KMS-11 (cell line): ENCODE results near the gene OR10H4.

Source experiments
- H2AFZ ChIP-seq: fragments of 200-600 bp; sonication (generic); 2 replicates; pipeline ENCODE4 v1.6.1; 2016; ENCODE audit warnings: antibody characterized with exemption, mixed run types, low read depth
- H3K27ac ChIP-seq: fragments of 200-600 bp; sonication (generic); 2 replicates; pipeline ENCODE4 v1.6.1; 2016; ENCODE audit warnings: mild to moderate bottlenecking, mixed run types
- H3K27me3 ChIP-seq: fragments of 200-600 bp; sonication (generic); 2 replicates; pipeline ENCODE4 v1.6.1; 2017; ENCODE audit warnings: mild to moderate bottlenecking, low read depth, mixed run types, moderate library complexity; ENCODE audit not compliant: insufficient read depth
- H3K36me3 ChIP-seq: fragments of 200-600 bp; sonication (generic); 2 replicates; pipeline ENCODE4 v1.6.1; 2017; ENCODE audit warnings: mild to moderate bottlenecking, mixed run types; ENCODE audit not compliant: insufficient read depth
- H3K4me1 ChIP-seq: fragments of 200-600 bp; sonication (generic); 2 replicates; pipeline ENCODE4 v1.6.1; 2016; ENCODE audit warnings: mild to moderate bottlenecking, low read depth, mixed run types; ENCODE audit not compliant: poor library complexity, severe bottlenecking
- H3K4me2 ChIP-seq: fragments of 200-600 bp; sonication (generic); 2 replicates; pipeline ENCODE4 v1.7.0; 2016; ENCODE audit warnings: mild to moderate bottlenecking, mixed run types
- H3K4me3 ChIP-seq: fragments of 200-600 bp; sonication (generic); IDR thresholded peaks from 2 replicates; pipeline ENCODE4 v1.6.1; 2017; ENCODE audit warnings: low read depth, low read length, mixed read lengths; ENCODE audit not compliant: insufficient read depth
- H3K79me2 ChIP-seq: fragments of 200-600 bp; sonication (generic); 2 replicates; pipeline ENCODE4 v1.6.1; 2016; ENCODE audit warnings: low read depth, mixed run types; ENCODE audit not compliant: insufficient read depth
- H3K9ac ChIP-seq: fragments of 200-600 bp; sonication (generic); 2 replicates; pipeline ENCODE4 v1.6.1; 2016; ENCODE audit warnings: mild to moderate bottlenecking, mixed run types
- H4K20me1 ChIP-seq: fragments of 200-600 bp; sonication (generic); 2 replicates; pipeline ENCODE4 v1.6.1; 2016; ENCODE audit warnings: mild to moderate bottlenecking, mixed run types; ENCODE audit not compliant: insufficient read depth
- TF ChIP-seq, protein P1 (sequence below): fragments of 200-600 bp; sonication (generic); conservative IDR thresholded peaks from 2 replicates; pipeline ENCODE4 v1.6.1; 2017; ENCODE audit warnings: low read depth, mild to moderate bottlenecking, antibody characterized with exemption, low read length, moderate library complexity, mixed read lengths

OR10H4 gene

GRCh38 chr19:15936173-15936572 is 12.6 kb upstream of the OR10H4 start:
- no peaks in the 10 kb centered on the region for H4K20me1 ChIP-seq
- TF ChIP-seq, protein P1, sequence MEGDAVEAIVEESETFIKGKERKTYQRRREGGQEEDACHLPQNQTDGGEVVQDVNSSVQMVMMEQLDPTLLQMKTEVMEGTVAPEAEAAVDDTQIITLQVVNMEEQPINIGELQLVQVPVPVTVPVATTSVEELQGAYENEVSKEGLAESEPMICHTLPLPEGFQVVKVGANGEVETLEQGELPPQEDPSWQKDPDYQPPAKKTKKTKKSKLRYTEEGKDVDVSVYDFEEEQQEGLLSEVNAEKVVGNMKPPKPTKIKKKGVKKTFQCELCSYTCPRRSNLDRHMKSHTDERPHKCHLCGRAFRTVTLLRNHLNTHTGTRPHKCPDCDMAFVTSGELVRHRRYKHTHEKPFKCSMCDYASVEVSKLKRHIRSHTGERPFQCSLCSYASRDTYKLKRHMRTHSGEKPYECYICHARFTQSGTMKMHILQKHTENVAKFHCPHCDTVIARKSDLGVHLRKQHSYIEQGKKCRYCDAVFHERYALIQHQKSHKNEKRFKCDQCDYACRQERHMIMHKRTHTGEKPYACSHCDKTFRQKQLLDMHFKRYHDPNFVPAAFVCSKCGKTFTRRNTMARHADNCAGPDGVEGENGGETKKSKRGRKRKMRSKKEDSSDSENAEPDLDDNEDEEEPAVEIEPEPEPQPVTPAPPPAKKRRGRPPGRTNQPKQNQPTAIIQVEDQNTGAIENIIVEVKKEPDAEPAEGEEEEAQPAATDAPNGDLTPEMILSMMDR, result no peak
- H3K36me3 ChIP-seq, result no peaks in the 10 kb centered on the region
- H3K9ac ChIP-seq, result no peak overlapping the region
- H3K4me1 ChIP-seq, result no peaks in the 10 kb centered on the region
- H3K27ac ChIP-seq, result no peak overlapping the region
- no peak overlapping the region for H3K4me3 ChIP-seq
- no peaks in the 10 kb centered on the region; the same call in 1 of the 2 replicates for H3K27me3 ChIP-seq
- no peaks in the 10 kb centered on the region for H3K79me2 ChIP-seq
- no peak overlapping the region for H2AFZ ChIP-seq
- no peak overlapping the region for H3K4me2 ChIP-seq

DNA sequence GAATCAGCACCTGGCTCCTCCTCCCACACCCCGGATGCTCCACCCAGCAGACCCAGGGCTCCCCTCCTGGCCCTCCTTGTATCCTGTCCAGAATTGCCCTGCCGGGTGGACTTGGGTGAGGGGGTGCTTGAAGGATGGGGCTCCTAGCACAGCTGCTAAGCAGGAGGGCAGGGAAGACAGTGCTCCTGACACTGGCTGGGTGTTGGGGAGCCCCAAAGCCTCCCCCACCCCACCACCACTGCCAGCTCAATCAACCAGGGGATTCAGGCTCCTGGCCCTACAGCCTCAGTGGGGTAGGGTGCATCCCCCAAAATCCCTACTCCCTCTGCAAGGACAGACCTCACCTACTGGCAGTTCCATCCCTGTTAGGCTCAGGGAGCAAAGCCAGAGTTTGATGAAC is 11.9 kb upstream of the OR10H4 start:
- Histone ChIP-seq H3K4me1 (no peaks in the 10 kb centered on the region), H2AFZ (no peak overlapping the region), H3K27me3 (no peaks in the 10 kb centered on the region; the same call in 1 of the 2 replicates), H3K4me2 (no peak overlapping the region), H3K79me2 (no peaks in the 10 kb centered on the region), H3K27ac (no peak overlapping the region), H3K36me3 (no peaks in the 10 kb centered on the region), H3K9ac (no peak overlapping the region), H3K4me3 (no peak overlapping the region), H4K20me1 (no peaks in the 10 kb centered on the region)
- TF ChIP-seq, protein P1, result no peak

DNA sequence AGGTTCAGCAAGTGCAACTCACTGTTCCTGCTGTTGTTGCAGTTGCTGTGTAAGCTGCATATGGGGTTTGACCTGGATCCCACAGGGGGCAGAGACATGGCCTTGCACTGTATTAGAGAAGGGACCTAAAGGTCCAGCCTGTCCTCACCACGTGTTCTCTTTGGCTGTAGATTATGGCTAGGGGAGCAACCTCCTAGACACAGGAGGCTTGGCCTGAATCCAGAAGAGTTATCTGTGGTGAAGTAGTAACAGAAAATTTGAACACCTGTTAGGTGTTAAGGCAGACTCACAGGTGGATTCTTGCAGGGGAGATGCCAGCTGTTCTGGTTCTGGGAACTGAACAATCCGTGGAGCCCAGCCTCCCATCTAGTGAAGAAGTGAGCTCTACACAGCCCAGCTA is 11.0 kb upstream of the OR10H4 start:
- H3K4me1 ChIP-seq, result no peaks in the 10 kb centered on the region
- no peak overlapping the region for H3K4me2 ChIP-seq
- H3K27me3 ChIP-seq, result no peaks in the 10 kb centered on the region; the same call in 1 of the 2 replicates
- H4K20me1 ChIP-seq, result no peaks in the 10 kb centered on the region
- H3K36me3 ChIP-seq, result no peaks in the 10 kb centered on the region
- TF ChIP-seq, protein P1, result no peak
- no peak overlapping the region for H3K9ac ChIP-seq
- H3K79me2 ChIP-seq, result no peaks in the 10 kb centered on the region
- H3K4me3 ChIP-seq, result no peak overlapping the region
- no peak overlapping the region for H2AFZ ChIP-seq
- no peak overlapping the region for H3K27ac ChIP-seq

- TF ChIP-seq, protein P1, result no peak
Measured at GRCh38 chr19:15944401-15944800, 4.4 kb upstream of the OR10H4 start.

More at GRCh38 chr19:15944401-15944800, 4.4 kb upstream of the OR10H4 start:
- H4K20me1 ChIP-seq, result no peaks in the 10 kb centered on the region
- H3K36me3 ChIP-seq, result no peaks in the 10 kb centered on the region
- no peaks in the 10 kb centered on the region; the same call in 1 of the 2 replicates for H3K27me3 ChIP-seq
- H3K4me1 ChIP-seq, result no peaks in the 10 kb centered on the region
- no peak overlapping the region for H3K27ac ChIP-seq
- H3K4me3 ChIP-seq, result no peak overlapping the region
- no peak overlapping the region for H3K4me2 ChIP-seq
- H2AFZ ChIP-seq, result no peak overlapping the region
- H3K79me2 ChIP-seq, result no peaks in the 10 kb centered on the region
- no peak overlapping the region for H3K9ac ChIP-seq
